ENCODE measurements around the gene ALB. TPM values are rescaled to one million over a fixed set of nuclear protein-coding genes. Genes with fewer than 3 reads are reported as not detected.

Gene ALB
- total and polyA plus RNA-seq, 2 donors (not counting 1 experiment from before 2014, with no cell fraction given), result 0.24 TPM; not detected in 1

- ChIA-PET POLR2A (no interaction called here), CTCF (no interaction called here)
- Histone ChIP-seq H3K9ac (ENCODE audit: low read length) (no peak overlapping the region), H3K27ac (ENCODE audit: low read length in 2 of 2) (no peak overlapping the region), H3K36me3 (replicated peaks in 1 of 2; ENCODE audit: control extremely low read depth in 1 of 2, control insufficient read depth in 1 of 2, extremely low read depth in 1 of 2, insufficient read depth in 2 of 2, low read length in 1 of 2) (no peaks in the 10 kb centered on the region), H2AFZ (ENCODE audit: insufficient read depth, low read depth, low read length, poor library complexity, severe bottlenecking) (no peak overlapping the region), H3K79me2 (ENCODE audit: control insufficient read depth, insufficient read depth, low read length) (no peaks in the 10 kb centered on the region), H3K4me3 (ENCODE audit: control extremely low read depth in 1 of 5, extremely low read depth in 1 of 5, insufficient read depth in 1 of 5, low read depth in 2 of 5, low read length in 4 of 5) (no peak overlapping the region), H3K27me3 (replicated peaks in 1 of 4; ENCODE audit: control extremely low read depth in 1 of 4, control insufficient read depth in 3 of 4, insufficient read depth in 4 of 4, low read length in 3 of 4) (no peaks in the 10 kb centered on the region), H3K4me2 (replicated peaks; ENCODE audit: low read depth, low read length, poor library complexity, severe bottlenecking) (no peak overlapping the region), H3K9me3 (ENCODE audit: control extremely low read depth in 1 of 3, control insufficient read depth in 2 of 3, insufficient read depth in 1 of 3, low read length in 2 of 3) (no peaks in the 10 kb centered on the region), H4K20me1 (ENCODE audit: control insufficient read depth, insufficient read depth, low read length, poor library complexity, severe bottlenecking) (no peaks in the 10 kb centered on the region), H3K4me1 (ENCODE audit: control insufficient read depth in 2 of 2, insufficient read depth in 2 of 2, low read length in 2 of 2) (no peaks in the 10 kb centered on the region)
- TF ChIP-seq, protein P1, sequence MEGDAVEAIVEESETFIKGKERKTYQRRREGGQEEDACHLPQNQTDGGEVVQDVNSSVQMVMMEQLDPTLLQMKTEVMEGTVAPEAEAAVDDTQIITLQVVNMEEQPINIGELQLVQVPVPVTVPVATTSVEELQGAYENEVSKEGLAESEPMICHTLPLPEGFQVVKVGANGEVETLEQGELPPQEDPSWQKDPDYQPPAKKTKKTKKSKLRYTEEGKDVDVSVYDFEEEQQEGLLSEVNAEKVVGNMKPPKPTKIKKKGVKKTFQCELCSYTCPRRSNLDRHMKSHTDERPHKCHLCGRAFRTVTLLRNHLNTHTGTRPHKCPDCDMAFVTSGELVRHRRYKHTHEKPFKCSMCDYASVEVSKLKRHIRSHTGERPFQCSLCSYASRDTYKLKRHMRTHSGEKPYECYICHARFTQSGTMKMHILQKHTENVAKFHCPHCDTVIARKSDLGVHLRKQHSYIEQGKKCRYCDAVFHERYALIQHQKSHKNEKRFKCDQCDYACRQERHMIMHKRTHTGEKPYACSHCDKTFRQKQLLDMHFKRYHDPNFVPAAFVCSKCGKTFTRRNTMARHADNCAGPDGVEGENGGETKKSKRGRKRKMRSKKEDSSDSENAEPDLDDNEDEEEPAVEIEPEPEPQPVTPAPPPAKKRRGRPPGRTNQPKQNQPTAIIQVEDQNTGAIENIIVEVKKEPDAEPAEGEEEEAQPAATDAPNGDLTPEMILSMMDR (IDR thresholded peaks at IDR 0.05), result no peak
- no peak for TF ChIP-seq EZH2 (IDR thresholded peaks at IDR 0.05; ENCODE audit: borderline replicate concordance, insufficient read depth, low read depth, low read length, poor library complexity, severe bottlenecking)
- Mint-ChIP-seq H3K4me3 (no peak overlapping the region), H3K27ac (no peak overlapping the region), H3K4me1 (no peaks in the 10 kb centered on the region), H3K9me3 (ENCODE audit: insufficient read depth) (no peaks in the 10 kb centered on the region), H3K27me3 (peaks cover 10% of the 10 kb centered on the region)
- intact Hi-C loops (cut with micrococcal nuclease), result no loop called here
- DNase-seq, result no peak
- no peak for ATAC-seq (ENCODE audit: low read depth)
Observed at GRCh38 chr4:73391774-73392173, 12.3 kb upstream of the ALB start.

DNA sequence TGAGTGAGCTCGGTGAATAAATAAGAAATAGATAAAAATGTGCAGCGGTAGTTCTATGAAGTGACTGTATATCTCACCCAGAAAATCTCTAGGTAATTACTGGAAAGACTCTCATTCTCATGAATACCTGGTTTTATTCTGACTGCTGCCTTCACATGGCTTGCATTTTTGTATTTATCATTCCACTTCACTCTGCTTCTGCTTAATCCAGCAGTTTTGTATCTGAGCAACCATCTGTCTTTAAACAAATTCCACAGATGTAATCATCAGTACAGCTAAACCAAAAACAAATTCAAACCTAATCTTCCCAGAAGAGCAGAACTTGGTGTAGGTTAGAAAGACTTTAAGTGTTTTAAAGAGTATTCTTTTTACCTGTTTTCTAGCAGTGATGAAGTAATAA, 11.2 kb upstream of the ALB start:
- H3K27ac Mint-ChIP-seq, result no peak overlapping the region
- WGBS (ENCODE audit: insufficient coverage), result no CpG with 5 or more reads among the region's 2 CpGs
- Histone ChIP-seq H3K9ac (ENCODE audit: low read length) (no peak overlapping the region), H2AFZ (ENCODE audit: insufficient read depth, low read depth, low read length, poor library complexity, severe bottlenecking) (no peak overlapping the region), H3K4me2 (replicated peaks; ENCODE audit: low read depth, low read length, poor library complexity, severe bottlenecking) (no peak overlapping the region), H3K27me3 (replicated peaks in 1 of 4; ENCODE audit: control extremely low read depth in 1 of 4, control insufficient read depth in 3 of 4, insufficient read depth in 4 of 4, low read length in 3 of 4) (no peaks in the 10 kb centered on the region), H3K4me3 (ENCODE audit: control extremely low read depth in 1 of 5, extremely low read depth in 1 of 5, insufficient read depth in 1 of 5, low read depth in 2 of 5, low read length in 4 of 5) (no peak overlapping the region), H3K79me2 (ENCODE audit: control insufficient read depth, insufficient read depth, low read length) (no peaks in the 10 kb centered on the region), H3K9me3 (ENCODE audit: control extremely low read depth in 1 of 3, control insufficient read depth in 2 of 3, insufficient read depth in 1 of 3, low read length in 2 of 3) (no peaks in the 10 kb centered on the region), H4K20me1 (ENCODE audit: control insufficient read depth, insufficient read depth, low read length, poor library complexity, severe bottlenecking) (no peaks in the 10 kb centered on the region), H3K27ac (ENCODE audit: low read length in 2 of 2) (no peak overlapping the region), H3K36me3 (replicated peaks in 1 of 2; ENCODE audit: control extremely low read depth in 1 of 2, control insufficient read depth in 1 of 2, extremely low read depth in 1 of 2, insufficient read depth in 2 of 2, low read length in 1 of 2) (no peaks in the 10 kb centered on the region), H3K4me1 (ENCODE audit: control insufficient read depth in 2 of 2, insufficient read depth in 2 of 2, low read length in 2 of 2) (no peaks in the 10 kb centered on the region)
- H3K4me1 Mint-ChIP-seq, result no peaks in the 10 kb centered on the region
- H3K4me3 Mint-ChIP-seq, result no peak overlapping the region
- ChIA-PET CTCF (interaction anchor here (1.1 kb wide), 1 partner anchor 183 kb away, joined by 3 read pairs; no protein-coding TSS in a partner anchor), POLR2A (no interaction called here)
- intact Hi-C loops (cut with micrococcal nuclease), result no loop called here
- H3K9me3 Mint-ChIP-seq (ENCODE audit: insufficient read depth), result no peaks in the 10 kb centered on the region
- DNase-seq (no peak), ATAC-seq (ENCODE audit: low read depth) (no peak)
- peaks cover 10% of the 10 kb centered on the region for H3K27me3 Mint-ChIP-seq
- TF ChIP-seq EZH2 (IDR thresholded peaks at IDR 0.05; ENCODE audit: borderline replicate concordance, insufficient read depth, low read depth, low read length, poor library complexity, severe bottlenecking), result no peak
- TF ChIP-seq, protein P1 (IDR thresholded peaks at IDR 0.05), result no peak
